Psoas muscle (tissue), 8 donors: ENCODE measurements around the gene KLK3. TPM values are rescaled to one million over a fixed set of nuclear protein-coding genes. Genes with fewer than 3 reads are reported as not detected.
A peak's percentile ranks its signal among the peaks of the same experiment; 100 is the strongest.
"Not testable (repeated sequence)": the region's sequence is repeated elsewhere in the genome, so short reads cannot be mapped to it uniquely, and the experiment has no call there.

ENCODE experiments used
- ATAC-seq, 4 donors: fragments of 200-7000 bp; cut with Tn5 transposase; one replicate each; pipeline ENCODE4 v1.9.1; 2020; ENCODE audit warnings: moderate library complexity in 3 of 4, mild to moderate bottlenecking in 2 of 4
- DNase-seq, 2 donors: peaks; one replicate each; pipeline ENCODE4 v3.0.0-alpha.2; 2020
- H3K27ac ChIP-seq: fragments of 200-600 bp; one replicate; pipeline ENCODE4 v1.8.0; 2022
- H3K27me3 ChIP-seq, 3 donors: fragments of 200-600 bp in 1 of 3; one replicate each; pipeline versions ENCODE4 v1.6.1 to v1.8.0; 2013 to 2022; ENCODE audit warnings: low read length in 2 of 3, mild to moderate bottlenecking in 2 of 3, moderate library complexity in 1 of 3; ENCODE audit not compliant: insufficient read depth in 3 of 3
- H3K36me3 ChIP-seq, 2 donors: fragments of 200-600 bp in 1 of 2; one replicate each; pipeline versions ENCODE4 v1.6.1 to v1.8.0; 2013 to 2022; ENCODE audit warnings: low read depth in 1 of 2, mild to moderate bottlenecking in 1 of 2, moderate library complexity in 1 of 2; ENCODE audit not compliant: insufficient read depth in 1 of 2
- H3K4me1 ChIP-seq: fragments of 200-600 bp; one replicate; pipeline ENCODE4 v1.8.0; 2022
- H3K4me3 ChIP-seq: fragments of 200-600 bp; one replicate; pipeline ENCODE4 v1.8.0; 2022; ENCODE audit warnings: mild to moderate bottlenecking
- H3K9me3 ChIP-seq: fragments of 200-600 bp; one replicate; pipeline ENCODE4 v1.8.0; 2022
- CTCF ChIP-seq: fragments of 200-600 bp; IDR thresholded peaks from one replicate; pipeline ENCODE4 v1.8.0; 2022; ENCODE audit warnings: antibody characterized with exemption
- WGBS, 3 donors: extraction: QIAGEN DNeasy Blood & Tissue Kit; methylation state at CpG; one replicate each; pipeline versions ENCODE4 v1.1.6 to v1.1.7; 2013; 5-methylcytosine and 5-hydroxymethylcytosine counted together
- intact Hi-C, 2 donors: fragments of 100-400 bp; cut with DNase I; formaldehyde crosslinking; loops; one replicate each; pipeline versions ENCODE4 v1.11.0 to v1.14.2; 2022
- polyA plus RNA-seq, 3 donors: library from polyadenylated mRNA; stranded (reverse); fragments of 200-250 nt; gene quantifications; one replicate each; pipeline ENCODE4 v1.2.3, GENCODE V29; 2013
- total RNA-seq, 4 donors: library from RNA; stranded (reverse); fragmentation: NEBNext Ultra II Directional in 2 of 4; extraction: Animal tissue kit (Norgen Biotek cat#: 25700) in 2 of 4; gene quantifications; one replicate each; pipeline versions ENCODE4 v1.2.1 to v1.2.4, GENCODE V29; 2021 to 2023
- donor health status: healthy with polysubstance abuse.
- donor health status: DM: no; HTN: no; CAD: no; lungs with moderate emphysema.
- donor health status: Bipolar disorder and iron deficiency.
- donor health status: healthy.
- donor health status: DM: yes; HTN: yes; CAD: no.
- donor health status: DM: no; HTN: no; CAD: no.
- donor health status: DM: no; HTN: no; CAD: no.
- donor health status: DM: yes; HTN: yes; CAD: no.

Gene KLK3
- total and polyA plus RNA-seq, 7 donors = not detected

GRCh38 chr19:50893047-50893736, 38.5 kb downstream of the KLK3 start:
- H3K27me3 ChIP-seq = no peaks in the 10 kb centered on the region

DNA sequence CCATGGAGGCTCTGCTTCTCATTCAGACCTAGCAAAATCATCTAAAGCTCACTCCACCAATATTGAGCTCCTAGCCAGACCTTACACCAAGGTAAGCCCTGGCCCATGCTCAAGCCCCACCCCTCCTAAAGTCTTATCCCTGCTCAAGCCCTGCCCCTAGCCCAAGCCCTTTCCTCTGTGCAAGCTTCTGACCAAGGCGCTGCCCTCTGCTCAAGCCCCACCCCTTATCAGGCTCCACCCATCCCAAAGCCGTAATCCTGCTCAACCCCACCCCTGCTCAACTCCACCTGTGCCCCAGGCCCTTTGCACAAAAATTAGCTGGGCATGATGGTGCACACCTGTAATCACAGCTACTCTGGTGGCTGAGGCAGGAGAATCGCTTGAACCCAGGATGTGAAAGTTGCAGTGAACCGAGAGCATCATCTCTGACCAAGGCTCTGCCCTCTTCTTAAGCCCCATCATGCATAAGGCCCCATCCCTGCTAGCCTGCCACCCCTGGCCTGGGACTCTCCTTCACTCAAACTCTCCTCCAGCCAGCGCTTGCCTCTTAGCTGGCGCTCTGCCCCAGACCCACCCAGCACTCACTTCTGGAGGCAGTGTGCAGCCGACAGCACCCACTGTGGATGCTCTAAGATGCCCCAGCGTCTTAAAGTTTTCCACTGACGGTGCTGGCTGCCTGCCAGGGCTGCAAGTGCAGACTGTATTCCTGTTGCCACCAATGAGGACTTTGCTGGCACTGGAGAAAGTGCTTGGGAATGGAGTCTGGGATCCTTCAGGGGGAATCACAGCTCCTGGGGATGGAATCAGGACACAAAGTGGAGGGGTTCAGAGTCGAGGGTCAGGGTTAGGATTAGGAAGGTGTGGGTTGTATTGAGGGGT, 40.0 kb downstream of the KLK3 start:
- H3K36me3 ChIP-seq = no peaks in the 10 kb centered on the region
- no peak for ATAC-seq

More at GRCh38 chr19:50893047-50893736, 38.5 kb downstream of the KLK3 start:
- Histone ChIP-seq H3K4me1 (no peaks in the 10 kb centered on the region), H3K4me3 (no peak overlapping the region), H3K9me3 (no peaks in the 10 kb centered on the region), H3K36me3 (no peaks in the 10 kb centered on the region), H3K27ac (no peak overlapping the region)
- intact Hi-C loops = no loop called here
- DNase-seq = no peak
- WGBS, 3 donors = 89 to 92% (median 91%) methylated on average over 18 of the region's 18 CpGs
- no peak for TF ChIP-seq CTCF
- ATAC-seq = no peak

GRCh38 chr19:50896089-50896590, 41.4 kb downstream of the KLK3 start:
- H3K4me3 ChIP-seq, H3K36me3 ChIP-seq, DNase-seq, H3K4me1 ChIP-seq, intact Hi-C loops, H3K27me3 ChIP-seq, H3K9me3 ChIP-seq, ATAC-seq, H3K27ac ChIP-seq: not testable (repeated sequence)
- WGBS, 3 donors = 79 to 84% (median 82%) methylated on average over 9 of the region's 9 CpGs

More for the DNA sequence above, 40.0 kb downstream of the KLK3 start:
- no peaks in the 10 kb centered on the region for H3K4me1 ChIP-seq
- DNase-seq = no peak
- no peaks in the 10 kb centered on the region for H3K9me3 ChIP-seq
- intact Hi-C loops = no loop called here
- TF ChIP-seq CTCF = no peak
- H3K4me3 ChIP-seq = no peak overlapping the region
- 59 to 64% (median 60%) methylated on average over 10 of the region's 10 CpGs for WGBS, 3 donors
- no peaks in the 10 kb centered on the region for H3K27me3 ChIP-seq
- no peak overlapping the region for H3K27ac ChIP-seq

GRCh38 chr19:50896591-50897190, 42.0 kb downstream of the KLK3 start:
- intact Hi-C loops = no loop called here
- Histone ChIP-seq H3K4me1 (no peaks in the 10 kb centered on the region), H3K27ac (no peak overlapping the region), H3K4me3 (no peak overlapping the region), H3K27me3 (no peaks in the 10 kb centered on the region), H3K9me3 (no peaks in the 10 kb centered on the region), H3K36me3 (no peaks in the 10 kb centered on the region)
- WGBS, 3 donors = 63 to 68% (median 64%) methylated on average over 6 of the region's 6 CpGs
- ATAC-seq (peak in 1 of 4 donors; percentile 40), DNase-seq (no peak)
- no peak for TF ChIP-seq CTCF

GRCh38 chr19:50897191-50897607, 42.5 kb downstream of the KLK3 start:
- ATAC-seq (no peak), DNase-seq (no peak)
- intact Hi-C loops = no loop called here
- WGBS, 3 donors = 39 to 73% (median 59%) methylated on average over 3 of the region's 3 CpGs
- no peaks in the 10 kb centered on the region for H3K36me3 ChIP-seq
- no peak overlapping the region for H3K4me3 ChIP-seq
- H3K27ac ChIP-seq = no peak overlapping the region
- H3K27me3 ChIP-seq = no peaks in the 10 kb centered on the region
- no peak for TF ChIP-seq CTCF
- no peaks in the 10 kb centered on the region for H3K9me3 ChIP-seq
- H3K4me1 ChIP-seq = no peaks in the 10 kb centered on the region
